Activated effector memory CD4-positive, alpha-beta T cell treated with anti-CD3 and anti-CD28 coated beads, Interleukin-2, amount 50 U/mL, for 16 hours (primary cell): ENCODE measurements around the gene PACS1.

Experiments used
- DNase-seq: peaks from one replicate; pipeline ENCODE4 v3.0.0-alpha.2; 2020

PACS1 gene

GRCh38 chr11:66050581-66051231 lies 19.4 kb upstream of the PACS1 start:
- no peak for DNase-seq

GRCh38 chr11:66051371-66051765 lies 18.7 kb upstream of the PACS1 start:
- no peak for DNase-seq

GRCh38 chr11:66051766-66052663 lies 18.1 kb upstream of the PACS1 start, which contains the start of gene SF3B2:
TSS of gene SF3B2 (plus strand) at chr11:66052364. CDS start at chr11:66052385, 21 bp downstream.
- peak; percentile 99 for DNase-seq

- DNase-seq, result no peak
Observed at GRCh38 chr11:66052664-66052982, 17.4 kb upstream of the PACS1 start.

- no peak for DNase-seq
Observed at GRCh38 chr11:66055021-66055420, 15.1 kb upstream of the PACS1 start.

- no peak for DNase-seq
Observed at GRCh38 chr11:66056501-66056900, 13.6 kb upstream of the PACS1 start.

- DNase-seq, result no peak
Observed at GRCh38 chr11:66059966-66060680, 9.9 kb upstream of the PACS1 start.

GRCh38 chr11:66061268-66061667 lies 8.8 kb upstream of the PACS1 start:
- peak; percentile 44 for DNase-seq

GRCh38 chr11:66062408-66062807 lies 7.7 kb upstream of the PACS1 start:
- DNase-seq, result no peak

- DNase-seq, result no peak
Observed at GRCh38 chr11:66063900-66064299, 6.2 kb upstream of the PACS1 start.

GRCh38 chr11:66064571-66064970 lies 5.5 kb upstream of the PACS1 start:
- no peak for DNase-seq

- no peak for DNase-seq
Observed at GRCh38 chr11:66066751-66067150, 3.3 kb upstream of the PACS1 start.

GRCh38 chr11:66067640-66068039 lies 2.4 kb upstream of the PACS1 start:
- DNase-seq, result no peak

GRCh38 chr11:66068154-66068821 lies 1.8 kb upstream of the PACS1 start:
- DNase-seq, result peak; percentile 91

- DNase-seq, result peak; percentile 77
Observed at GRCh38 chr11:66068923-66069714, 953 bp upstream of the PACS1 start.

- peak; percentile 77 for DNase-seq
Observed at GRCh38 chr11:66070604-66071380, 720 bp downstream of the PACS1 start.

GRCh38 chr11:66071381-66071801 lies 1.3 kb downstream of the PACS1 start:
- no peak for DNase-seq

GRCh38 chr11:66072081-66072480 lies 2.0 kb downstream of the PACS1 start:
- DNase-seq, result no peak

GRCh38 chr11:66072518-66072917 lies 2.4 kb downstream of the PACS1 start:
- no peak for DNase-seq

- DNase-seq, result no peak
Observed at GRCh38 chr11:66073669-66074068, 3.6 kb downstream of the PACS1 start.

- DNase-seq, result no peak
Observed at GRCh38 chr11:66075273-66075672, 5.2 kb downstream of the PACS1 start.
